GM18526 (cell line): ENCODE measurements around the gene KIRREL3.

ENCODE experiments used
- POLR2A ChIP-seq: IDR thresholded peaks from 3 replicates; pipeline ENCODE4 v1.6.1; 2011; ENCODE audit not compliant: insufficient read length; ENCODE audit errors: extremely low read depth

KIRREL3 gene

DNA sequence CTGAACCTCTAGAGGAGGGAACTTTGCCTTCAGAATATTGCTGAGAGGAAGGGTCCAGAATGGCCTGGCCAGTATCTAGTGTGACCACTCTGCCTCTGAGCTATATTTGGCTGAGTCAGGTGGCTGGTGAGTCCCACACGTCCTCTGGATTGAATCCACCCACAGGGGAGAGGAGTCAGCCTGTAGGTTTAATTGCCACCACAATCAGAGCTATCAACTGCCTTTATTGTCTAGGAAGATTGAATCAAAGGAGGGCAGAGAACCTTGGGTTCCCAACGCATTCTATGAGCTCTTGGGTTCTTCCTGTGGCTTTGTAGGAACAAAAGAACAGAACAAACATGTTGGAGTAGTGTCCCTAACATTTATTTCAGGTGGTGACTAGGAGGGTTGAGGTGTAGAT, 577.4 kb downstream of the KIRREL3 start:
- TF ChIP-seq POLR2A = no peak

DNA sequence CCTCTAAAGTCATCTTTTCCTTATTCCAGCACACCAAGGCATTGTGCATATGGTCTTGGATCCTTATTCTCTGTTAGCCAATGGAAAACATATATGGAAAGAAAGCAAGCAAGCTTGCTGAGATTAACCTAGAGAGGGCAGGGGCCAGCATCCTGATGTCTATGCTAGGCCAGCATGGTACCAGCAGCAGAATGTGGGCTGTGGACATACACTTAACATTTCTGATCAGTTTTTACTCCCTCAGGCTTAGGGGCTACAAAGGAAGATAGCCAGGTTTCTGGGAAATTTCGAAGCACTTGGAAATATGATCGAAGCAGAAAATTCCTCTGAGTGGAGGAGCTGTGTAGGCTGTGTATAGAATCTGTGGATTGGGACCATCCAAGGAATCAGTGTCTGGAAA, 578.1 kb downstream of the KIRREL3 start:
- TF ChIP-seq POLR2A = no peak

DNA sequence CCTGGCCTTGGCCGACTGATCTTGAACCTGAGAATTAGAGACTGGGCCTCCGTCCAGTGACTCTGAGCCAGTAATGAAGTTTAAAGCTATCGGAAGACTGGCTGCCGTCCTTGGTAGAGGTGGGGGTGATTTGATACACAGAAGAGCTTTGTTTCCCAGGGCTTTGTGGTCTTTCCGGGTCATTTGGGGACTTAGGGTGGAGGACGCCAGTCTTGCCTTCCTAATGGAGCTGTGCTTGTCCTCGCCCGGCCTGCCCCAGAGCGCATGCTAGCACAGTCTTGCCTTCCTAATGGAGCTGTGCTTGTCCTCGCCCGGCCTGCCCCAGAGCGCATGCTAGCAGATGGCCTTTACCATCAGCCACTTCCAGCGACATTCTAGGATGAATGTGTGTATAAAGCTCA, 579.3 kb downstream of the KIRREL3 start:
- no peak for TF ChIP-seq POLR2A

DNA sequence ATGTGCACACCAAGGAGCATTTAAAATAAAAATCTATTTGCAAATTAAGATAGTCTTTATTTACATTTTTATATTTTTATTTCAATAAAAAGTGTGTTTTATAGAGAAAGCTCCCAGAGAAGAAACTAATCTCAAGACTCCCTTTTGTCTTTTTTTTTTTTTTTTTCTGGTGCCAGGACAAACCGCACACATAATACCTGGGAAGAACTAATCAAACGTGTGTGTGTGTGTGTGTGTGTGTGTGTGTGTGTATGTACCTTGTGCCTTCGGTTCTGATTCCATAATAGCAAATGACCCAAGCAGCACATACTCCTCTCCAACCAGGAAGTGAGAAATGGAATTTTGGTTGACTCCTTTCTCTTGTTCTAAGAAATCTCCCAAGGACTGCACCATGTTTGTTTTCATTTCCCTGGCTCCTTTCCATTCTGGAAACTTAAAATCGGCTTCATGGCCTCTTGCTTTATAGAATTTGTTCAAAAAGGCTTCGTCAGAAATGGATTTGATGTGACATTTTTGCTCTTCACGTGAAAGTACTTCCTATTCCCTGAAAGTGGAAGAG, 579.8 kb downstream of the KIRREL3 start:
- no peak for TF ChIP-seq POLR2A

DNA sequence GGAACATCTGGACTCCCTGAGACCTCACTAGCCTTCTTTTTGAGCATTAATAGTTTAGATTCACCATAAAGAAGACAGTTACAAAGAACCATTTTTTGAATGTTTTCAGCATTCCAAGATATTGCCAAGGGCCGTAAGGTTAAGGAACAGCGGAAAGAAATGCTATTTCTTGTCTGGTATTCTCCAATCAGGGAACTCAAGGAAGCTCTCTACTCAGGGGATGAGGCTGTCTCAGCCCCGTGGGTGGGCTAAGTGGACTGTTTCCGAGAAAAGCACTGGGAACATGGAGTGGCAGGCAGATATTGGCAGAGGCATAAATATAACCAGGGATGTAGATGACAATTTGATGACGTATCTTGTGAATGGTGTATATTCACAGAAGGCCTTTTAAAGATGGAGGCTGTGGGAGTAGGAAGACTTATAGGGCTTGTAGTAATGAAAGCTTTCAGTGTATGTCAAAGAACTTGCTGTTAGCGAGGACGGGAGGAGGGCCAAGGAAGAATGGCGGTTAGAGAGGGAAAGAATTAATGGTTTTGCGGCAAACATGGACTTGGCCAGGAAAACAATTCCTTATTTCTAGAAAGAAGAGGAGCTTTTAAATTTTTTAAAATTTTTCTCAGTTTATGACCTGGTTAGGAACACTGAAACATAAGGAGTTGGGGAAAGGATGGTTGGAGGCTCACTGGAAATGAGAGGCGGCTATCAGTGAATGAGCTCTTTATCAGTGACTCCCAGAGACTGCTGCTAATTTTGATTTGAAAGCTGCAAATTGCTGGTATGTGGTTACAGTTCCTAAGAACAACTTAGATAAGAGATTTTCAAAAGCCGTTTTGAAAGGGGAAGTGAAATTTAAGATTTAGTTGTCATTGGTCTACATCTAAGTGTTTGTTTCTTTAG, 580.5 kb downstream of the KIRREL3 start:
- TF ChIP-seq POLR2A = no peak

DNA sequence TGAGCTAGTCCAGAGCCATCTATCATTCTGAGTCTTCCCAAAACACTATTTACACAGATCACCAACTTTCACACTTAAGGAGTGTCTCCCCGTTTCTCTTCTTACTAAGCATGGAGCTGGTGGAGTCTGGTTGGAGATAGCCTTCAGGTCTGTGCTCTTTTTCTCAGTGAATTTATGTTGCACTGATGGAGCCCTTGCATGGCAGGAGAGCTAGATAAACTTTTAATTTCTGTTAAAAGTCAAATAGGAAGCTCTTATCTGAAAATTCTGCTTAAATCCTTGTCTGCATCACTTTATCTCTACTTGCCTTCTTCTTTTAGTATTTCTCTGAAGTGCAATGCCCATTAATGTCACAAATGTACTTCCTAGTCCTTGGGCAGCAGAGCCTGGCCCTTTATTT, 581.7 kb downstream of the KIRREL3 start:
- TF ChIP-seq POLR2A = no peak

DNA sequence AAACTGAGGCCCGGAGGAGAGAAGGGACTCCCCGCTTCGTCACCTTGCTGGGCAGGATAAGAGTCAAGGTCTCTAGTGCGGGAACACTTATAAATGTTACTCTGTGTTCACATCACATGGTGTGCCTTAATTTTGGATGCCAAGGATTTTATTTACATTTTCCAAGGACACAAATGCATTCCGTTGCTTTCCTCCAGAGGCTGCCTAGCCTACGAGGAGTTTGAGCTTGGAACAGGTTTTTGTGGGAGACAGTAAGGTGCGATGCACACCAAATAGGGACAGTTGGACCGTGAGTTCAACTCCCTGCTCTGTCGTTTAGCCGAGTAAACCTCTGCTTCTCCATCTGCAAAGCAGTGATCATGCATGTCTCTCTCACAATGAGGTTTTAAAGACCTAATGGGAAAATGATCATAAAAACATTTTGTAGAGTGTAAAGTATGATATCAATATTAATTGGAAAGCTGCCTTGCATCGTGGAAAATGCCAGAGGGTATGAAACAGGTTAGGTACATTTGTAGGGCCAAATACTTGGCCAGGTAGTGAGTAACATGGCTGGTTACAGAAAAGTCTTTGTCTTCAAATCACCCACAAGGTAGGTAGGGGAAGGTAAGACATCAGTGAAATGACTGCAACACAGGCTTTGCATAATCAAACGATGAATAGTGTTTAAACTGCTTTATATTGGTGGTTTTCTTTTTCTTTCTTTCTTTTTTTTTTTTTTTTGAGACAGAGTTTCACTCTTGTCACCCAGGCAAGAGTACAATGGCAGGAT, 583.3 kb downstream of the KIRREL3 start:
- no peak for TF ChIP-seq POLR2A

DNA sequence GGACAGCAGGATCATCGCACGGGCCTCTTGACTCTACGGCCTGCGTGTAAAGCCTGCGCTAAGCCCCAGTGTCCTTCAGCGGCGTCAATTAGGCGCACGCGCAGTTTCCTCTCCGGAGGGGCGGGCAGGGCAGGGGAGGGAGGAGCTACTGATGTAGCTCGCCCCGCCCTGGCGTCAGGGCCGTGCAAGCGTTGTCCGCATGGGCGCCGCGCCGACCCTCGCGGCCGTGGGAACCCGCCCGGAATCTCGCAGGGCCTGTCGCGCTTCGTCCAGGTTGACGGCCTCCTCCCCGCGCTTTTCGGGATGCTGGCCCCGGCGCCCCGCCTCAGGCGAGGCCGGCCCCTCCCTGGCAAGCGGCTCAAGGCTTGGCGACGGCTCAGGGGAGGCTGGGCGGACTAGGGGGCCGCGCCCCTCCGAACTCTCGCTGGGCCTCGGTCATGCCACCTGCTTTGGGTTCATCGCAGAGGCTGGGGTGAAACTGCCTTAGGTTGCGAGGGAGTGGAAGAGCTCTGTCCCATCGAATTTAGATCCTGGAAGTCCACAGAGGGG, 584.0 kb downstream of the KIRREL3 start:
- peak; percentile 46 for TF ChIP-seq POLR2A

DNA sequence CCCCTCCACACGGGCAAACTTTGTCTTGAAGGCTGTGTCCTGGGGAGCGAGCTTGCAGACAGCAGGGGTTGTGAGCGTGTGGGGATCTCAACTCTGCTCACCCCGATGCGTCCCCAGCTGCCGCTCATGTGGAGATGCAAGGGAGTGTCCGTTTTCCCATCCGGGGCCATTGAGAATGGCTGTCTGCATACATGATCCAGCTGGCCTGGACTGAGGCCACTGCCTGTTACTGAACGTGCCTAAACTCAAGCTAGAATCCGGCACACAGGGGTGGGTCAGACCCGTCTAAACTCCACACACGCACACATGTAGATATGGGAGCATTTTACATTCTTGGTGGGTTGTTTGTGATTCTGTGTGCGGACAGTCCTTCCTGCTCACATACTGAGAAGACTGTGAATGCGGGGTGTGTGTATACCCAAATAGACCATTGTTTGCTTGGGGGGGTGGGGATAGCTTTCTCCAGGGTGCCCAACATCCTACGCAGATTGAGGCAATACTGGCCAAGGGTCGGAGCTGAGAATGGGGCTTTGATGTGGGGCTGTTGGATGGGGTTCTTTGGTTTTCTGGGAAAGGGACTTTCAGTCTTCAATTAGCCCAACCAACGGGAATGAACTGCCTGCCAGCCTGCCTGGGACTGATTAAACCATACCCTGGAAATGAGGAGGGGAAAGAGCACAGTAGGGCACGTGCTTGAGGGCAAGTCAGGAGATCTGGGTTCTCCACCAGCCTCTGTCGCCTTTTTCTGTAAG, 584.7 kb downstream of the KIRREL3 start:
- no peak for TF ChIP-seq POLR2A

DNA sequence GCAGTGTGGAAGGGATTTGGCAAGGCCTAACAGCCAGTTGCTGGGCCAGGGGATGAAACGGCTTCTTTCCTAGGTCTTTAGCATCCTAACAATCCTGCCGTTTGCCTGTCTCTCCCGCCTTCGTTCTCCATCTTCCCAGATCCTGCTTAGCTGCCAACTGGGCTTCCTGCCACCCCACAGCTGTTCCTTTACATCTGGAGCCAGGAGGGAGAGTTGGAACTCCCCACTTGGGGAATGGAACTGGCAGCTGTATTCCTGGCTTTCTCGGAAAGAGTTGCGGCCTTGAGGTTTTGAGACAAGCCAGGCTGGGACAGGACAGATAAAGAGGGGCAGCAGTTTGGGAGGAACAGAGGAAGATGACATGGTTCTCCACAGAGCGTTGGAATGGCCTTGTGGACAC, 585.4 kb downstream of the KIRREL3 start:
- TF ChIP-seq POLR2A = no peak

DNA sequence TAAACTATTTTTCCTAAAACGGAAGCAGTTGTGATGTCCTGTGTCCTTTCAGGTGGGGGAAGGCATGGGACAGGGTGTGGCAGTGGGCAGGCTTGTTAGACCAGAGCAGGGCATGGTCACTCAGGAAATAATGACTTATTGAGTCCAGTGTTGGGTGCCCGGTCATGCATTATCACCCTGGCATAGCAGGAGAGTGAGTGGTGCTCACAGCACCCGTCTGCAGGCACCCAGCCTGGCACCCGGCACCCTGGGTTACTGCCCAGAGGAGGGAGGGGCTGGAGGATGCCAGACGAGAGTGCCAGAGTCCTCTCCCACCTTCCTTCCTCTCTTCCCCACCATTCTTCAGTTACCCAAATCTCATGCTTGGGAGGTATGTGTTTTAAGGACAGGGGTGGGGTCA, 586.0 kb downstream of the KIRREL3 start:
- no peak for TF ChIP-seq POLR2A

DNA sequence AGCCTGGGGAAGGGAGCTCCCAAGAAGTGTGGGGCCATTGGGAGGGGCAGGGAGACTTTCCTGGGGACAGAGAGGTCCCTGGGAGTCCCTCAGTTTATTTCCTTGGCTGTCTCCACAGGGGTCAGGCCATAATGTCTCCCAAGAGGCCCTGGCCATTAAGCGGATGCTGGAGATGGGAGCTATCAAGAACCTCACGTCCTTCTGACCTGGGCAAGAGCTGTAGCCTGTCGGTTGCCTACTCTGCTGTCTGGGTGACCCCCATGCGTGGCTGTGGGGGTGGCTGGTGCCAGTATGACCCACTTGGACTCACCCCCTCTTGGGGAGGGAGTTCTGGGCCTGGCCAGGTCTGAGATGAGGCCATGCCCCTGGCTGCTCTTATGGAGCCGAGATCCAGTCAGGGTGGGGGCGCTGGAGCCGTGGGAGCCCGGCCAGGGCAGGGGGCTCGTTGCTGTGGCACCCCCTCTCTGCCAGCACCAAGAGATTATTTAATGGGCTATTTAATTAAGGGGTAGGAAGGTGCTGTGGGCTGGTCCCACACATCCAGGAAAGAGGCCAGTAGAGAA, 586.6 kb downstream of the KIRREL3 start:
- no peak for TF ChIP-seq POLR2A

DNA sequence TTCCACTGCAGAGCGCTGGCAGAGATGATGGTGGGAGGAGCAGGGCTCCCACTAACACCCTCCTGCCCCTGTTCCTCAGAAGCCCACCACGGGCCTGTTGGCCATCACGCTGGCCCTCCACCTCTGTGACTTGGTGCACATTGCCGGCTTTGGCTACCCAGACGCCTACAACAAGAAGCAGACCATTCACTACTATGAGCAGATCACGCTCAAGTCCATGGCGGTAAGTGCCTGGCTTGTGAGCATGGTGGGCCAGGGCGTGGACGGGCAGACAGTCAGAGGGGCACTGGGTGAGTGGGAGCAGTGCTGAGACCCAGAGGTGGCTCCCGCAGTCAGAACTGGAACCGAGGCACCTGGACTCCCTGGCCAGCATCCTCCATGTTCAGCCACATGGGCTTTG, 587.1 kb downstream of the KIRREL3 start:
- TF ChIP-seq POLR2A = no peak

DNA sequence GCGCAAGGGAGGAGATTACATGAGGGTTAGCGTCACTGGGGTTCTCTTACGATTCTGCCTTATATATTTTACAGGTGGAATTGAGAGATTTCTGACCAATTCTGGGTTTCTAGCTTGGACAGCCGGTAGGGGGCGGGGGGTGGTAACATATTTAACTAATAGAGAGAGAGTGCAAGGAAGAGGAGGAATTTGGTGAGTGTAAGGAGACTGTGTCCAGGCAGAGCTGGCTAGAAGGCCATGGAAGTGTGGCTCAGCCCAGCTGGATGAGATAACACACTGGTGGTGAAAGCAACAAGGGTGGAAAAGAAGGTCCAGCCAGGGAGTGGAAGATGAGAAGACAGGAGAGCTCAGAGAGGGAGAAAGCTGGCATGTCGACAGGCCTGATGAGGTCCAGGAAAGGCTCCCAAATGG, 588.6 kb downstream of the KIRREL3 start:
- TF ChIP-seq POLR2A = no peak

DNA sequence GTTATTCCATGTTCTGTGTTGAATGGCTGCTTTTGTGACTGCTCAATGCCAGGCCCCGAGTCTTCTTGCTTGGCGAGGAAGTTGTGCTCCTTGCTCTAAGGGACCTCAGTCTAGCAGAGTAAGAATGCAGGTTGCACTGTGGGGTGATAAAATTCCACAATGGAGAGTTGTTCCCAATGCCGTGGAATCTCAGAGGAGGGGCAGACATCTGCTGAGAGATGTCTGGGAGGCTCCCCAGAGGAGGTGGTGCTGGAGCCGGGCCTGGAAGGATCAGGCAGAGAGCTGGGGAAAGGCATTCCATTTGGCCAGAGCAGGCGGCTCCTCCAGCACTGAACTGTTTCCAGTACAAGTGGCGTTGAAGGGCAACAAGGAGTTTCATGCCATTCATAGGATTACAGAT, 589.9 kb downstream of the KIRREL3 start:
- TF ChIP-seq POLR2A = no peak
